Hematopoietic multipotent progenitor cell (in vitro differentiated cells): ENCODE measurements around the gene KLHL22. TPM values are rescaled to one million over a fixed set of nuclear protein-coding genes. Genes with fewer than 3 reads are reported as not detected.
A peak's percentile ranks its signal among the peaks of the same experiment; 100 is the strongest.
"Not testable (repeated sequence)": the region's sequence is repeated elsewhere in the genome, so short reads cannot be mapped to it uniquely, and the experiment has no call there.

Experiments used
- DNase-seq, 3 donors: peaks; one replicate each; pipeline ENCODE4 v3.0.0-alpha.2; 2011 to 2015; ENCODE audit warnings: low read depth in 2 of 3, low spot score in 2 of 3
- total RNA-seq: library from RNA; depleted of rRNA; stranded (reverse); fragments of >200 nt; gene quantifications from one replicate; pipeline ENCODE4 v1.2.3, GENCODE V29; 2012

Gene KLHL22
- total RNA-seq, 1 donor, result 33.9 TPM

- no peak for DNase-seq
These were observed 28.4 kb upstream of the KLHL22 start for GRCh38 chr22:20524004-20524481.

GRCh38 chr22:20523086-20523983 is 27.7 kb upstream of the KLHL22 start:
- peak in 2 of 3 donors; percentile 28 to 53 for DNase-seq

GRCh38 chr22:20522134-20523004 is 26.8 kb upstream of the KLHL22 start:
- DNase-seq, result no peak

GRCh38 chr22:20520093-20520511 is 24.5 kb upstream of the KLHL22 start:
- no peak for DNase-seq

GRCh38 chr22:20519558-20519957 is 24.0 kb upstream of the KLHL22 start:
- no peak for DNase-seq

- no peak for DNase-seq
These were observed 22.4 kb upstream of the KLHL22 start for GRCh38 chr22:20517841-20518592.

- DNase-seq, result no peak
These were observed 21.8 kb upstream of the KLHL22 start for GRCh38 chr22:20517422-20517821.

GRCh38 chr22:20516399-20516798 is 20.8 kb upstream of the KLHL22 start:
- DNase-seq, result no peak

- no peak for DNase-seq
These were observed 19.2 kb upstream of the KLHL22 start for GRCh38 chr22:20514658-20515406.

GRCh38 chr22:20511578-20512229 is 16.1 kb upstream of the KLHL22 start:
- DNase-seq, result no peak

GRCh38 chr22:20510811-20511577 is 15.4 kb upstream of the KLHL22 start:
- no peak for DNase-seq

GRCh38 chr22:20509344-20510047 is 13.9 kb upstream of the KLHL22 start:
- DNase-seq, result peak in 2 of 3 donors; percentile 84 to 89

- no peak for DNase-seq
These were observed 13.2 kb upstream of the KLHL22 start for GRCh38 chr22:20508815-20509271.

- DNase-seq, result not testable (repeated sequence)
These were observed 12.6 kb upstream of the KLHL22 start for GRCh38 chr22:20508067-20508755.

GRCh38 chr22:20507253-20508066 is 11.9 kb upstream of the KLHL22 start, which contains the start of gene MED15:
TSS of gene MED15 (plus strand) at chr22:20507610. CDS start at chr22:20507679, 69 bp downstream.
- peak; percentile 63 to 90 (median 85) for DNase-seq

GRCh38 chr22:20506543-20507252 is 11.1 kb upstream of the KLHL22 start:
- DNase-seq, result no peak
